Ascending aorta (tissue), 2 donors: Measurements from ENCODE around the gene TMTC4. TPM values are rescaled to one million over a fixed set of nuclear protein-coding genes. Genes with fewer than 3 reads are reported as not detected.

ENCODE experiments used
- DNase-seq, 2 donors: peaks; one replicate each; pipeline ENCODE4 v3.0.0-alpha.2; 2019; ENCODE audit warnings: low spot score in 2 of 2
- H3K27ac ChIP-seq, 2 donors: fragments of 200-600 bp; sonication (generic); one replicate each; pipeline ENCODE4 v1.5.1; 2016 to 2017; ENCODE audit warnings: mild to moderate bottlenecking in 1 of 2
- H3K27me3 ChIP-seq: fragments of 200-600 bp; sonication (generic); one replicate; pipeline ENCODE4 v1.5.1; 2017
- H3K36me3 ChIP-seq, 2 donors: fragments of 200-600 bp; sonication (generic); one replicate each; pipeline ENCODE4 v1.5.1; 2016
- H3K4me1 ChIP-seq, 2 donors: fragments of 200-600 bp; sonication (generic); one replicate each; pipeline ENCODE4 v1.5.1; 2016 to 2017; ENCODE audit warnings: mild to moderate bottlenecking in 1 of 2
- H3K4me3 ChIP-seq, 2 donors: fragments of 200-600 bp; sonication (generic); one replicate each; pipeline ENCODE4 v1.5.1; 2016 to 2017; ENCODE audit warnings: mild to moderate bottlenecking in 1 of 2
- H3K9me3 ChIP-seq, 2 donors: fragments of 200-600 bp; sonication (generic); one replicate each; pipeline ENCODE4 v1.5.1; 2016
- intact Hi-C: fragments of 100-400 bp; cut with DNase I; formaldehyde crosslinking; loops from one replicate; pipeline ENCODE4 v1.15.1; 2023
- total RNA-seq: library from RNA; depleted of rRNA; stranded (reverse); fragments of >200 nt; gene quantifications from one replicate; pipeline ENCODE4 v1.1.0, GENCODE V29; 2016
- TF ChIP-seq, protein P1 (sequence below), 3 experiments: fragments of 200-600 bp in 2 of 3; fragments of 450-650 bp in 1 of 3; sonication (generic) in 2 of 3; IDR thresholded peaks; one replicate each; pipeline ENCODE4 v1.5.1; 2016 to 2019; ENCODE audit warnings: antibody characterized with exemption in 3 of 3, mild to moderate bottlenecking in 1 of 3, moderate library complexity in 1 of 3

Gene TMTC4
- total RNA-seq, 1 donor from 2014 or later: 11.5 TPM

DNA sequence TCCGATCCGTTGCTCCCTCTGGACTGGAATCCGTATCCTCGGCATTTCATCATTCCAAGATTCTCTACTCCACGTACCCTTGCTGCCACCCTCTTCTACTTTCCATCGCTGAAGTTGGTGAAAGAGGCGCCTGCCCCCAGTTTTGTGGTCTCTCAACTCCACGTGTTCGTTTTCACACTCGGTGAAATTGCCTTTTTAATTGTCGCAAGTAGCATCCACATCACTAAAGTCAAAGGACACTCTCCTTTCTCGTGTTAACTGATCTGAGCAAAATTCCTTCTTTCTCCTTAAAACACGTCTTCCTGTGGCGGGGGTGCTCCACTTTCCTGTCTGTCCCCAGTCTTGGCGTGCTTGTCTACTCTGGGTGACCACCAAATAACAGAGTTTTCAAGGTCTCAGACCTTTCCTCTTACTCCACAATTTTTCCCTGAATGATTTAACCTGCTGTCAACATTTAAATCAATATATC, 1.1 kb upstream of the TMTC4 start:
- Histone ChIP-seq H3K4me1 (peaks cover 3 to 10% of the 10 kb centered on the region in 2 donors), H3K27ac (peak overlapping the region in 1 of 2 donors; percentile 82), H3K4me3 (peak overlapping the region; percentile 93 to 94), H3K9me3 (no peaks in the 10 kb centered on the region), H3K27me3 (no peaks in the 10 kb centered on the region), H3K36me3 (no peaks in the 10 kb centered on the region)
- TF ChIP-seq, protein P1, sequence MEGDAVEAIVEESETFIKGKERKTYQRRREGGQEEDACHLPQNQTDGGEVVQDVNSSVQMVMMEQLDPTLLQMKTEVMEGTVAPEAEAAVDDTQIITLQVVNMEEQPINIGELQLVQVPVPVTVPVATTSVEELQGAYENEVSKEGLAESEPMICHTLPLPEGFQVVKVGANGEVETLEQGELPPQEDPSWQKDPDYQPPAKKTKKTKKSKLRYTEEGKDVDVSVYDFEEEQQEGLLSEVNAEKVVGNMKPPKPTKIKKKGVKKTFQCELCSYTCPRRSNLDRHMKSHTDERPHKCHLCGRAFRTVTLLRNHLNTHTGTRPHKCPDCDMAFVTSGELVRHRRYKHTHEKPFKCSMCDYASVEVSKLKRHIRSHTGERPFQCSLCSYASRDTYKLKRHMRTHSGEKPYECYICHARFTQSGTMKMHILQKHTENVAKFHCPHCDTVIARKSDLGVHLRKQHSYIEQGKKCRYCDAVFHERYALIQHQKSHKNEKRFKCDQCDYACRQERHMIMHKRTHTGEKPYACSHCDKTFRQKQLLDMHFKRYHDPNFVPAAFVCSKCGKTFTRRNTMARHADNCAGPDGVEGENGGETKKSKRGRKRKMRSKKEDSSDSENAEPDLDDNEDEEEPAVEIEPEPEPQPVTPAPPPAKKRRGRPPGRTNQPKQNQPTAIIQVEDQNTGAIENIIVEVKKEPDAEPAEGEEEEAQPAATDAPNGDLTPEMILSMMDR (IDR thresholded peaks at IDR 0.05): no peak
- no peak for DNase-seq
- intact Hi-C loops: loop anchor here (2.0 to 10.0 kb wide), 7 partner anchors 587 to 1921 kb away; partner anchors contain the start of genes CLYBL, PCCA, TM9SF2 and TPP2

DNA sequence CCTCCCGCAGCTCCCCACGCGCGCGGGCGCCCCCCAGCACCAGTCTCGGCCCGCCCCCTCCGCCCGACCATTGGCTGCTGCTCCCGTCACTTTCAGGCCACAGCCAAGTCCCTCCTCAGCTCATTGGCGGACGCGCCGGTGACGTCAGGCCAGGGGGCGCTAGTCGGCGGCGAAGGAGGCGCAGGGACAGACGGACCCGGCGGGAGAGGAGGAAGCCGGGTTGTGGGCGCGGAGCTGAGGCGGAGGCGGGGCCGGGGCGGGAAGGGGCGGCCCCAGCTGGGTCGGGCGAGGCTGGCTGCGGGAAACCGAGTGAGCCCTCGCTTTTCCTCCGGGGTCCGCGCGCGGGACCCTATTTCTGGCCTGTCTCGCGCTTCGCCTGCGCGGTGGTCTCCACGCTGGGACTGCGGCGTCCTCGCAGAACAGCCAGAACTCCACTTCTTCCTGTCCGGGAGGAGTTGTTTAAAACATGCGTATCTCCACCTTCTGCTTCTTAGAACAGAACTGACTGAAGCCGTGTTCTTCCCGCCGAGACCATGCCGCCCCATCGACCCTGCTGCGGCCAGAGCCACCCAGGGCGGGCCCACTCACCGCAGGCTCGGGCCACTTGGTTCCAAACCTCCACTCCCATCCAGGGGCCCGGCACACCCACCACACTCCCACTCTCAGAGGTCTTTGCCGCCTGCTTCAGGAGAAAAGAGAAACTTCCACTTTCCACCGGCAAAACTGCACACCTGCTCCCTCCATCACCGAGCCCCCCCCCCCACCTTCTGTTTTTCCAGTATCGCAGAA, 471 bp upstream of the TMTC4 start:
- TF ChIP-seq, protein P1 (IDR thresholded peaks at IDR 0.05): peak in 2 of 3 experiments; percentile 39 to 41
- intact Hi-C loops: loop anchor here (1.0 to 10.0 kb wide), 8 partner anchors 87 to 1922 kb away; partner anchors contain the start of genes CLYBL, GGACT, PCCA and TM9SF2
- Histone ChIP-seq H3K9me3 (no peaks in the 10 kb centered on the region), H3K27ac (peak overlapping the region; percentile 75 to 82), H3K36me3 (peaks cover 0 to 3% of the 10 kb centered on the region in 2 donors), H3K27me3 (no peaks in the 10 kb centered on the region), H3K4me1 (peaks cover 3 to 10% of the 10 kb centered on the region in 2 donors), H3K4me3 (peak overlapping the region; percentile 93 to 94)
- DNase-seq: peak; percentile 99 to 100

DNA sequence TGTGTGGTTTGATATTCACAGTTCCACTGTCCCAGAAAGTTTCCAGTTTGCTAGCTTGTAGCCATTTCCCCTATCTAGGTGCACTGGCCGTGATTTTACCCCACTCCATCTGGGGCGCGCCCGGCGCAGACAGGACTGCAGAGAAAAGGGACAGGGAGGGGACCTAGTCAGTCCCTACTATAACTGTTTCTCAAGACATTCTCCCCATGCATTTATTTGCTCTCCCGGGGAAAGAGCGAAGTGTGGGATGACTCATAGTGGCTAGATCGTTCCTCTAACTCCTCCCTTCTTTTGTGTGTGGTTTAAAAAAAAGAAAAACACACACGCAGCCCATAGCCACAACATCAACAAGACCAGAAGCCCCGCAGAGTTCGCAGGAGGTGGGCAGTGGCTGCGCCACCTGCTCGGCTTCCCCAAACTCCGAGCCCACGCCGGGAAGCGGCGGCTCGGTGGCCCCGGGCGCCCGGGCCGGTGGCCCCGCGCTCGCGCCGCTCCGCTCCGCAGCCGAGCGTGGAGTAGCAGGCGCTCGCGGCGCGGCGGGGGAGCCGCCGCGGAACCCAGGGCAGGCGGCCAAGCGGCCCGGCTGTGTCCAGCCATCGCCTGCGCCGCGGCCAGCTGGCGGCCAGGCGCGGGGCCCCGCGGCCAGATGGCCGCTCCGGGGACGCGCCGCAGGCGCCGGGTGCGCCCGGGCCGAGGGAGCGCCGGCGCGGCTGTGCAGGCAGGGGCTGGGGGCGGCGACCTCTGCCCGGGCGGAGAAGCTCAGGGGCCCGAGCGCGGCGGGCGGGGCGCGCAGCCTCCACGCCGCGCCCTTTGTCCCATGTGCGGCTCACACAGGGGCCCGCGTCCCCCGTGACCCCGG, 653 bp downstream of the TMTC4 start:
- TF ChIP-seq, protein P1 (IDR thresholded peaks at IDR 0.05): no peak
- Histone ChIP-seq H3K4me3 (peak overlapping the region; percentile 93 to 94), H3K27me3 (no peaks in the 10 kb centered on the region), H3K9me3 (no peaks in the 10 kb centered on the region), H3K4me1 (peaks cover 3 to 10% of the 10 kb centered on the region in 2 donors), H3K27ac (peak overlapping the region; percentile 23 to 82), H3K36me3 (peaks cover 0 to 4% of the 10 kb centered on the region in 2 donors)
- DNase-seq: no peak
- intact Hi-C loops: loop anchor here (1.0 to 10.0 kb wide), 6 partner anchors 86 to 1923 kb away; partner anchors contain the start of genes CLYBL, GGACT, PCCA and TPP2

DNA sequence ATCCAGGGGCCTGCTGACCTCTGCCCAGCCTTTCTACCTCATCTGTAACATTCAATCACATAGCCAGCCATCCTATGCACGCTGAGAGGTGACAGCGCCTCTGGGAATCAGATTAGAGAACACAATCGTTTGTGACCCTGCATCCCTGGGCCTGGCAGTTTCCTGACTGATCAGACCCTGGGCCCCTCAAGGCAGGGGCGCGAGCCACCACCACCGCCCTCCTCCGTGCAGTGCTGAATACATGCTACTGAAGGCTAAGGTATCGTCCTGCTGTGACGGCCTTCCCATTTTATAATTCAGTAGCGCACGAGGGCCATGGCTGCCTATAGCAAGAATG, 1.3 kb downstream of the TMTC4 start:
- peaks cover under 1 to 4% of the 10 kb centered on the region in 2 donors for H3K36me3 ChIP-seq
- peak overlapping the region in 1 of 2 donors; percentile 23 for H3K27ac ChIP-seq
- intact Hi-C loops: loop anchor here (10.0 kb wide), 1 partner anchor 1721 kb away; no protein-coding TSS in a partner anchor
- TF ChIP-seq, protein P1 (IDR thresholded peaks at IDR 0.05): no peak
- no peaks in the 10 kb centered on the region for H3K9me3 ChIP-seq
- H3K4me3 ChIP-seq: peak overlapping the region; percentile 93 to 94
- DNase-seq: no peak
- peaks cover 3 to 10% of the 10 kb centered on the region in 2 donors for H3K4me1 ChIP-seq
- H3K27me3 ChIP-seq: no peaks in the 10 kb centered on the region

DNA sequence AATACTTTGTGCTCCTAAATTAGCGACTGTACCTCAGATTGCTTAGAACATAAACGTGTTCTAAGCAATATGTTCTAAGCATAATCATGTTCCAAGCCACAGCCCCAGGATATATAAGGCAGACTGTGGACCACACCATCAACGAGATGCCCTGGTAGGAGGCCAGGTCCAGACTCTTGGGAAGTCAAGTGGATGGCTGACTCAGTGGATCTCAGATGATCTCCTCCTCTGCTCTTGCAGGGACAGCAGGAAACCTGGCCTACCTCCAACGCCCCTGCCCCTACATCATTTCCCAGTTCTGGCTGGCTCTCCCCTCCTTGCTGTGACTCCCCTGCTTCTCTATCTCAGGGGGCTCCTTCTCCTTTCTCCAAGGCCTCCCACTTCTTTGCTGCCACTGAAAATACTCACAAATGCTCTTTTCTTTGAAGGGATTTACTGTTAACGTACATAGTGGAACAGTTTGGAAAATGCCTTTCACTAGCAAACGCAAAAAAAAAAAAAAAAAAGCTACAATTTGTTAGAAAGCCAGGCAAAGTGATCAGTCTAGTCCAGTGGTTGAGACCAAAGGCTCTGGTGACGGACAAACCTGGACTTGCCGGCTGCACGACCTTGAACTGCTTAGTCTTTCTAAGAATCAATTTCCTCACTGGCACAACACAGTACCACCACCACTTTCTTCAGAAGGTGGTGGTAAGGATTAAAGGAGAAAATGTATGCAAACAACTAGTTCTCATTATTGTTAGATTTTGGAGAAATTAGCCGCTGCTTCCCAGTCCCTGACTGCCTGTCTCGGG, 3.0 kb downstream of the TMTC4 start:
- H3K27me3 ChIP-seq: no peaks in the 10 kb centered on the region
- DNase-seq: no peak
- TF ChIP-seq, protein P1 (IDR thresholded peaks at IDR 0.05): no peak
- H3K4me1 ChIP-seq: peaks cover 3 to 10% of the 10 kb centered on the region in 2 donors
- H3K9me3 ChIP-seq: no peaks in the 10 kb centered on the region
- intact Hi-C loops: loop anchor here (10.0 kb wide), 1 partner anchor 1723 kb away; no protein-coding TSS in a partner anchor
- peaks cover 9 to 15% of the 10 kb centered on the region in 2 donors for H3K36me3 ChIP-seq
- no peak overlapping the region for H3K4me3 ChIP-seq
- H3K27ac ChIP-seq: no peak overlapping the region
